ENCODE results near the gene HIPK3.
"Not testable (repeated sequence)": the region's sequence is repeated elsewhere in the genome, so short reads cannot be mapped to it uniquely, and the experiment has no call there.

The HIPK3 gene

GRCh38 chr11:33358150-33358831, 101.1 kb downstream of the HIPK3 start:
- no peak for DNase-seq (ENCODE audit: low read depth in 3 of 3)

- DNase-seq (ENCODE audit: low read depth in 3 of 3) = no peak
Observed at GRCh38 chr11:33360642-33361041, 103.5 kb downstream of the HIPK3 start.

GRCh38 chr11:33362051-33362910, 105.1 kb downstream of the HIPK3 start:
- DNase-seq (ENCODE audit: low read depth in 3 of 3) = no peak

- no peak for DNase-seq (ENCODE audit: low read depth in 3 of 3)
Observed at GRCh38 chr11:33366918-33367317, 109.7 kb downstream of the HIPK3 start.

- not testable (repeated sequence) for DNase-seq (ENCODE audit: low read depth in 3 of 3)
Observed at GRCh38 chr11:33368475-33368874, 111.3 kb downstream of the HIPK3 start.

GRCh38 chr11:33368931-33369330, 111.8 kb downstream of the HIPK3 start:
- no peak for DNase-seq (ENCODE audit: low read depth in 3 of 3)

GRCh38 chr11:33373636-33374035, 116.5 kb downstream of the HIPK3 start:
- no peak for DNase-seq (ENCODE audit: low read depth in 3 of 3)

- DNase-seq (ENCODE audit: low read depth in 3 of 3) = no peak
Observed at GRCh38 chr11:33375236-33375635, 118.1 kb downstream of the HIPK3 start.

- no peak for DNase-seq (ENCODE audit: low read depth in 3 of 3)
Observed at GRCh38 chr11:33375688-33376311, 118.6 kb downstream of the HIPK3 start, which contains the start of gene KIAA1549L. Gene KIAA1549L, plus strand, starts transcription at chr11:33376108.

- no peak for DNase-seq (ENCODE audit: low read depth in 3 of 3)
Observed at GRCh38 chr11:33376331-33377310, 119.4 kb downstream of the HIPK3 start.

- DNase-seq (ENCODE audit: low read depth in 3 of 3) = no peak
Observed at GRCh38 chr11:33377412-33378370, 120.5 kb downstream of the HIPK3 start.

GRCh38 chr11:33379947-33380346, 122.8 kb downstream of the HIPK3 start:
- no peak for DNase-seq (ENCODE audit: low read depth in 3 of 3)

- no peak for DNase-seq (ENCODE audit: low read depth in 3 of 3)
Observed at GRCh38 chr11:33383075-33383919, 126.1 kb downstream of the HIPK3 start.

GRCh38 chr11:33383920-33384209, 126.7 kb downstream of the HIPK3 start:
- no peak for DNase-seq (ENCODE audit: low read depth in 3 of 3)

- DNase-seq (ENCODE audit: low read depth in 3 of 3) = no peak
Observed at GRCh38 chr11:33384220-33384619, 127.0 kb downstream of the HIPK3 start.

- DNase-seq (ENCODE audit: low read depth in 3 of 3) = no peak
Observed at GRCh38 chr11:33387581-33387980, 130.4 kb downstream of the HIPK3 start.

- DNase-seq (ENCODE audit: low read depth in 3 of 3) = no peak
Observed at GRCh38 chr11:33387996-33388395, 130.8 kb downstream of the HIPK3 start.

GRCh38 chr11:33388793-33389525, 131.8 kb downstream of the HIPK3 start:
- no peak for DNase-seq (ENCODE audit: low read depth in 3 of 3)

- DNase-seq (ENCODE audit: low read depth in 3 of 3) = no peak
Observed at GRCh38 chr11:33389635-33390034, 132.5 kb downstream of the HIPK3 start.

All from stimulated activated CD4-positive, alpha-beta T cell treated with anti-CD3 and anti-CD28 coated beads, TNF-alpha, amount 100 ng/mL, for 24 hours (primary cell).